Ovary (tissue), 9 donors: Measurements from ENCODE around the gene TNRC6C. TPM values are rescaled to one million over a fixed set of nuclear protein-coding genes. Genes with fewer than 3 reads are reported as not detected.

ENCODE experiments used
- DNase-seq, 5 donors: peaks; one replicate each; pipeline ENCODE4 v3.0.0-alpha.2; 2019 to 2020
- H3K27ac ChIP-seq, 2 donors: fragments of 200-600 bp; one replicate each; pipeline versions ENCODE4 v1.5.1 to v1.8.0; 2019 to 2022
- H3K27me3 ChIP-seq: fragments of 200-600 bp; one replicate; pipeline ENCODE4 v1.8.0; 2022
- H3K36me3 ChIP-seq: fragments of 200-600 bp; sonication (generic); one replicate; pipeline ENCODE4 v1.5.1; 2019
- H3K4me1 ChIP-seq: one replicate; pipeline ENCODE4 v1.8.1; 2013; ENCODE audit warnings: mild to moderate bottlenecking, moderate library complexity; ENCODE audit not compliant: insufficient read depth
- H3K4me3 ChIP-seq: fragments of 200-600 bp; sonication (generic); one replicate; pipeline ENCODE4 v1.5.1; 2017
- H3K9me3 ChIP-seq, 2 donors: fragments of 200-600 bp in 1 of 2; sonication (generic) in 1 of 2; one replicate each; pipeline versions ENCODE4 v1.5.1 to v1.8.1; 2013 to 2019; ENCODE audit warnings: mild to moderate bottlenecking in 1 of 2, moderate library complexity in 1 of 2
- EP300 ChIP-seq: sonication (generic); formaldehyde crosslinking; IDR thresholded peaks from one replicate; pipeline ENCODE4 v1.6.1; 2017; ENCODE audit warnings: antibody characterized with exemption
- POLR2A ChIP-seq: fragments of 450-650 bp; IDR thresholded peaks from one replicate; pipeline ENCODE4 v1.6.1; 2017; ENCODE audit warnings: antibody characterized with exemption, mild to moderate bottlenecking, moderate library complexity
- WGBS, 3 donors: extraction: QIAGEN DNeasy Blood & Tissue Kit in 1 of 3; methylation state at CpG; one replicate each; pipeline versions ENCODE4 v1.1.5 to v1.1.7; 2013 to 2017; 5-methylcytosine and 5-hydroxymethylcytosine counted together
- intact Hi-C, 4 donors: fragments of 100-400 bp; cut with DNase I; formaldehyde crosslinking; loops; one replicate each; pipeline versions ENCODE4 v1.11.0 to v1.15.1; 2022 to 2023
- polyA plus RNA-seq, 2 donors: library from polyadenylated mRNA; stranded (reverse); fragments of 200-250 nt in 1 of 2; fragments of 350-450 nt in 1 of 2; fragmentation: Illumina TruSeq in 1 of 2; extraction: RNeasy Lipid Tissue Mini Kit (QIAGEN cat#74804) in 1 of 2; gene quantifications; one replicate each; pipeline ENCODE4 v1.2.3, GENCODE V29; 2013 to 2014
- total RNA-seq, 7 donors: library from RNA; depleted of rRNA in 2 of 7; stranded (reverse); fragments of >200 nt in 2 of 7; fragmentation: NEBNext Ultra II Directional in 3 of 7; extraction: Animal tissue kit (Norgen Biotek cat#: 25700) in 3 of 7; gene quantifications; one replicate each; pipeline versions ENCODE4 v1.1.0 to v1.2.4, GENCODE V29; 2016 to 2023
- TF ChIP-seq, protein P1 (sequence below), 3 donors: fragments of 450-650 bp in 2 of 3; fragments of 200-600 bp in 1 of 3; IDR thresholded peaks; one replicate each; pipeline versions ENCODE4 v1.5.1 to v1.8.0; 2016 to 2022; ENCODE audit warnings: antibody characterized with exemption in 3 of 3, mild to moderate bottlenecking in 1 of 3
- donor health status: DM: no; HTN: no; CAD: no; lungs with moderate emphysema.
- donor health status: DM: no; HTN: no; CAD: no.
- donor health status: Bipolar disorder and iron deficiency.
- donor health status: DM: yes; HTN: yes; CAD: no.
- donor health status: DM: no; HTN: no; CAD: no.
- donor health status: DM: yes; HTN: yes; CAD: no.

The TNRC6C gene
- total and polyA plus RNA-seq, 9 donors: 8.7 to 45.3 (median 32.5) TPM

DNA sequence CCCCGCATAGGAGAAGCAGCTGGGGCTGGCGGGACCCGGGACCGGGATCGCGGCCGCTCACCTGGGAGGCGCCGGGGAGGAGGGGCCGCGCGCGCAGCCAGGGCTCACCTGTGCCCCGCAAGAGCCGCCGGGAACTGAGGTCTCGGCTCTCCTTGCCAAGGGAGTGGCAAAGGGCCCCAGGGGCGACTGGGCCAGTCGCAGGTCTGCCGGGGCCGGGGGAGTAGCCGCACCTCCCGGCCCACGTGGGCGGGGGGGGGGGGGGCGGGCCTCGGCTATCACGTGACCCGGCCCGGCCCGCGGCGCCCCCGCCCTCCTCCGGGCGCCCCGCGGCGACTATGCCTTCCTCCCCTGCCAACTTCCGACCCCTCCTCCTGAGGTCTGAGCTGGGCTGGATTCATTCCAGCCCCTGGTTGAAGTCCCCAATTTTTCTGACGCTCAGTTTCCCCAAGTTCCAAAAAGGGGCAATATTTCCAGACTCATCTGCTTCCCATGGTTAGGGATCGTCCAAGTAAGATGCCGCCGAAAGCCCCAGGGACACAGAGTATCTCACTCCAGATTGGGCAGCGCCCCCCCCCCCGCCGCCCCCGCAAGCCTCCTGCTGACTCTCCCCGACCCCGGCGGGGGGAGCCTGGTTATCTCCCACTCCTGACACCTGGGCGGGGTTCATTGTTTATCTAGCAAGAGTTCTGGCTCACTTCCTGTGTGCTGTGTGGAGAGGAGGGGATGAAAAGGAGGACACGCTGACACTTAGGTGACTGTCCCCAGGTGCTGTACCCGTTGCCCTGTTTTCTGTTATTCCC, 170.2 kb downstream of the TNRC6C start, which contains the start of gene TMC6:
TMC6 (minus strand) TSS at position 205 of the 800 bp plus-strand sequence. CDS start 1,923 bp downstream, outside the sequence.
- intact Hi-C loops: loop anchor here in 1 of 4 donors (10.0 kb wide), 1 partner anchor 246 kb away; the partner anchor contains the start of gene PGS1

DNA sequence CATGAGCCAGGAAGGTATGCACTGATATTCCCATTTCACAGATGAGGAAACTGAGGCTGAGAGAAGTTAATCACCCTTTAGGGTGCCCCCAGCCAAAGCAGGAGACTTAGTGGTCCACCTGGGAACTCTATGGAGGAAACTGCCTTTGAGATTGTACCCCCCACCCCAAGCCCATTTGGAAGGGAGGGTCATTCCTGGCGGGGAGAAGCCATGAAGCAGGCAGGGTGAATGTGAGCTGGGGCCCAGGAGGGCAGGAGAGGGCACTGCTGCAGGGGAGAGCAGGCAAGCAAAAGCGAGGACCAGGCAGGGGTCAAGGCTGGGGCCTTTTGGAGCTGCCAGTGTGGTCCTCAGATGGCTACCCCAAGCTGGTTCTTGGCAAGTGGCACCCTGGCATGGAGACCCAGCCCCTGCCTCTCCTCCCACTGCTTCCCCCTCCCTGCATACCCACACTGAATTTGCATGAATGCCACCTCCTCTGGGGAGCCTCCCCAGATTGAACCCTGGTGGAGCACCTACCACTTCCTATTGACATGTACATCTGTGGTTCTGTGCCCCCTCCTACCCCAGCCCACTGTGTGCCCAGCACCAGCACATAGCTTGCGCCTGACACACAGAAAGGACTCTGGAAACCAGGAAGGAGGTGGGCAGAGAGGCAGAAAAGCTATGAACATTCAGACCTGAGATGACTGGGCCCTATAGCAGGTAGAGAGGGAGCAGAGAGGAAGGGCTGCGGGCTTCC, 171.0 kb downstream of the TNRC6C start:
- Histone ChIP-seq H3K4me1 (no peaks in the 10 kb centered on the region), H3K4me3 (no peak overlapping the region), H3K9me3 (no peaks in the 10 kb centered on the region), H3K27me3 (no peaks in the 10 kb centered on the region), H3K27ac (no peak overlapping the region), H3K36me3 (no peaks in the 10 kb centered on the region)
- DNase-seq: no peak
- 63 to 80% (median 76%) methylated on average over 4 of the region's 4 CpGs for WGBS, 3 donors
- TF ChIP-seq POLR2A: no peak
- TF ChIP-seq, protein P1, sequence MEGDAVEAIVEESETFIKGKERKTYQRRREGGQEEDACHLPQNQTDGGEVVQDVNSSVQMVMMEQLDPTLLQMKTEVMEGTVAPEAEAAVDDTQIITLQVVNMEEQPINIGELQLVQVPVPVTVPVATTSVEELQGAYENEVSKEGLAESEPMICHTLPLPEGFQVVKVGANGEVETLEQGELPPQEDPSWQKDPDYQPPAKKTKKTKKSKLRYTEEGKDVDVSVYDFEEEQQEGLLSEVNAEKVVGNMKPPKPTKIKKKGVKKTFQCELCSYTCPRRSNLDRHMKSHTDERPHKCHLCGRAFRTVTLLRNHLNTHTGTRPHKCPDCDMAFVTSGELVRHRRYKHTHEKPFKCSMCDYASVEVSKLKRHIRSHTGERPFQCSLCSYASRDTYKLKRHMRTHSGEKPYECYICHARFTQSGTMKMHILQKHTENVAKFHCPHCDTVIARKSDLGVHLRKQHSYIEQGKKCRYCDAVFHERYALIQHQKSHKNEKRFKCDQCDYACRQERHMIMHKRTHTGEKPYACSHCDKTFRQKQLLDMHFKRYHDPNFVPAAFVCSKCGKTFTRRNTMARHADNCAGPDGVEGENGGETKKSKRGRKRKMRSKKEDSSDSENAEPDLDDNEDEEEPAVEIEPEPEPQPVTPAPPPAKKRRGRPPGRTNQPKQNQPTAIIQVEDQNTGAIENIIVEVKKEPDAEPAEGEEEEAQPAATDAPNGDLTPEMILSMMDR (IDR thresholded peaks at IDR 0.05): no peak
- no peak for TF ChIP-seq EP300
- intact Hi-C loops: loop anchor here in 1 of 4 donors (10.0 kb wide), 1 partner anchor 245 kb away; the partner anchor contains the start of gene PGS1

More for the DNA sequence above, 170.2 kb downstream of the TNRC6C start, which contains the start of gene TMC6:
- H3K27ac ChIP-seq: no peak within 1 kb of the TSS
- H3K36me3 ChIP-seq: no peaks in the 10 kb centered on the region
- H3K4me3 ChIP-seq: peak within 1 kb of the TSS; percentile 46
- DNase-seq: peak in 1 of 5 donors; percentile 29
- TF ChIP-seq, protein P1 (IDR thresholded peaks at IDR 0.05): no peak
- TF ChIP-seq EP300 (no peak), POLR2A (no peak)
- WGBS, 3 donors: 3 to 7% (median 3%) methylated on average over 23 to 51 of the region's 54 CpGs
- no peaks in the 10 kb centered on the region for H3K27me3 ChIP-seq
- no peaks in the 10 kb centered on the region for H3K4me1 ChIP-seq
- H3K9me3 ChIP-seq: no peaks in the 10 kb centered on the region

DNA sequence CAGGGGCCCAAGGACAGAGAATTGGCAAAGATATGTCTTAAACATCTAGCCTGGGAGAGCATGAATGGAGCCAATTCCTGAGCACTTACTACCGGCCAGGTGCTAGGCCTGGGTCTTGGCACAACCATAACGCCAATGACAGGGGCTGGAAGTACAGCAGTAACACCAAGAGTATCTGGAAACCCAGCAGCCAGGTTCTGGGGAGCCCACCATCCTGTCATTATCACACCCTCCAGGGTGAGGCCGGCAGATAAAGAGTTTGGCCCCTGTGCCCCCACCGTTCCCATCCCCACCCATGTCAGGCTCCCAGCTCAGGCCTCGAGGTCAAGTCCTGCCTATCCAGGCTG, 171.6 kb downstream of the TNRC6C start:
- WGBS, 3 donors: 61 to 70% (median 63%) methylated on average over 5 of the region's 5 CpGs
- no peak for DNase-seq
- TF ChIP-seq EP300: no peak
- TF ChIP-seq, protein P1 (IDR thresholded peaks at IDR 0.05): no peak
- no peak for TF ChIP-seq POLR2A
- H3K36me3 ChIP-seq: no peaks in the 10 kb centered on the region
- H3K4me3 ChIP-seq: no peak overlapping the region
- intact Hi-C loops: no loop called here
- H3K4me1 ChIP-seq: no peaks in the 10 kb centered on the region
- no peaks in the 10 kb centered on the region for H3K9me3 ChIP-seq
- no peak overlapping the region for H3K27ac ChIP-seq
- H3K27me3 ChIP-seq: no peaks in the 10 kb centered on the region

DNA sequence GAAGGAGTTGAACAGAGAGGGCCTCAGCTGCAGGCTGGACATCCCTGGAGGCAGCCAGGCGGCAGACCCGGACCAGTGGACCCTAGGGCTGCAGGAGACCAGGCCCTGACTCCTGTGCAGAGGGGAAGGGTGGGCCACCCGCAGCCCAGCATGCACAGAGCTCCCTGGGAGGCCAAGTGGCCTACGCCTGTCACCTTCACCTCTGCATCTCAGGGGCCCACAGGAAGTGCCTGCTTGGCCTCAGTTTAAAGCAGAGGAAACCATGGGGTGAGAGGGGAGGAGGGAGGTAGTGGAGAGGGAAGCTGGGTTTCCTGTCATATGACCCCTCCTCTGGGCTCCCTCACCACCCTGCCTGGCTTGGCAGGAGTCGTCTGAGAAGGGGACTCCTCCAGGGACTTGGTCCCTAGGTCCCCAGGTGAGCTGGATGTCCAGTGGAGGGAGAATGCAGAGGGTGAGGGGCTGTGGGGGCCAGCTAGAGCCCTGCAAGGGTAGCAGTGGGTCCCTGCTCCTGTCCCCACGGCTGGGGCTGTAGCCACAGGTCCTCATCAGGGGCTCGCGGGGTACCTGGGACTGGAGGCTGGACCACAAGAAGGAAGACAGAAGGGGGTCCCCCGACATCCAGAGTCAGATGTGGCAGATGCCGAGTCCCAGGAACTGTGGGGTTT, 172.1 kb downstream of the TNRC6C start, which contains the start of gene TMC8:
TMC8 (plus strand) TSS at position 335 of the 665 bp plus-strand sequence. CDS start 818 bp downstream, outside the sequence.
- Histone ChIP-seq H3K4me1 (no peaks in the 10 kb centered on the region), H3K27ac (no peak within 1 kb of the TSS), H3K9me3 (no peaks in the 10 kb centered on the region), H3K36me3 (no peaks in the 10 kb centered on the region), H3K4me3 (no peak within 1 kb of the TSS), H3K27me3 (no peaks in the 10 kb centered on the region)
- intact Hi-C loops: no loop called here
- 81 to 84% (median 83%) methylated on average over 9 to 10 of the region's 10 CpGs for WGBS, 3 donors
- DNase-seq: no peak
- TF ChIP-seq POLR2A: no peak
- TF ChIP-seq, protein P1 (IDR thresholded peaks at IDR 0.05): no peak
- TF ChIP-seq EP300: no peak
